ENCODE results near the gene INPP5K. TPM values are rescaled to one million over a fixed set of nuclear protein-coding genes. Genes with fewer than 3 reads are reported as not detected.

The INPP5K gene
- total and polyA plus RNA-seq, 2 of the 4 experiments (the other 2 are of a cell fraction) = 14.9 to 17.4 TPM

GRCh38 chr17:1478418-1478817 lies 38.0 kb downstream of the INPP5K start:
- Histone ChIP-seq H3K4ac (ENCODE audit: low read depth, low read length) (no peak overlapping the region), H4K5ac (ENCODE audit: low read depth, low read length) (no peak overlapping the region), H4K8ac (ENCODE audit: low read depth in 2 of 2, low read length in 2 of 2) (no peak overlapping the region), H4K91ac (ENCODE audit: insufficient read depth, low read depth, low read length) (no peak overlapping the region), H3K9me3 (ENCODE audit: control insufficient read depth, insufficient read depth, low read length) (no peaks in the 10 kb centered on the region), H3K9me1 (ENCODE audit: insufficient read depth, low read length) (peaks cover 3% of the 10 kb centered on the region; the same call in 1 of the 2 replicates), H3K23ac (ENCODE audit: low read depth, low read length) (no peak overlapping the region), H2AFZ (replicated peaks; ENCODE audit: low read length, poor library complexity) (no peak overlapping the region), H2AK9ac (replicated peaks; ENCODE audit: low read depth, low read length, poor library complexity) (no peak overlapping the region), H2AK5ac (ENCODE audit: low read depth, low read length) (no peak overlapping the region), H3K18ac (ENCODE audit: low read depth, low read length) (no peak overlapping the region), H2BK15ac (ENCODE audit: low read depth, low read length) (no peak overlapping the region), H3K9ac (ENCODE audit: low read depth, low read length) (no peak overlapping the region), H3K14ac (replicated peaks; ENCODE audit: low read depth, low read length) (no peak overlapping the region), H3K4me1 (ENCODE audit: control insufficient read depth, insufficient read depth, low read length) (0 out of 2 replicates have a peak, but pooled peaks cover 3% of the 10 kb centered on the region), H4K20me1 (ENCODE audit: insufficient read depth, low read length) (peaks cover 45% of the 10 kb centered on the region), H3K27ac (ENCODE audit: insufficient read depth, low read length) (no peak overlapping the region), H3K4me2 (ENCODE audit: low read depth, low read length) (no peak overlapping the region), H3K56ac (ENCODE audit: extremely low read depth, insufficient read depth, low read length) (no peak overlapping the region), H2BK5ac (ENCODE audit: low read depth, low read length, poor library complexity, severe bottlenecking) (no peak overlapping the region), H3K4me3 (ENCODE audit: insufficient read depth, low read depth, low read length) (no peak overlapping the region), H3K36me3 (ENCODE audit: control insufficient read depth, insufficient read depth, low read length) (peaks cover 82% of the 10 kb centered on the region), H2BK120ac (ENCODE audit: low read depth, low read length) (no peak overlapping the region), H2BK20ac (ENCODE audit: low read depth, low read length) (no peak overlapping the region), H3K79me1 (ENCODE audit: low read depth in 1 of 2, low read length in 2 of 2) (peaks cover 26 to 64% of the 10 kb centered on the region in 2 experiments), H3K27me3 (ENCODE audit: control insufficient read depth, insufficient read depth, low read length) (no peaks in the 10 kb centered on the region)
- DNase-seq (no peak), ATAC-seq (ENCODE audit: low read depth) (no peak)
- no TSS peak for BruUV-seq (replicated peaks)
- ChIA-PET CTCF (no interaction called here), POLR2A (ENCODE audit: unreplicated experiment) (no interaction called here)
- TF ChIP-seq MXI1 (IDR thresholded peaks at IDR 0.05; ENCODE audit: borderline replicate concordance, low read depth, low read length) (no peak), USF2 (IDR thresholded peaks at IDR 0.05; ENCODE audit: low read depth, low read length) (no peak), CEBPB (IDR thresholded peaks at IDR 0.05; ENCODE audit: low read depth, low read length) (no peak), RCOR1 (IDR thresholded peaks at IDR 0.05; ENCODE audit: insufficient replicate concordance, low read length) (no peak), MAFK (IDR thresholded peaks at IDR 0.05; ENCODE audit: low read depth, low read length) (no peak), FOS (IDR thresholded peaks at IDR 0.05; ENCODE audit: low read depth, low read length) (no peak), MAZ (IDR thresholded peaks at IDR 0.05; ENCODE audit: borderline replicate concordance, low read depth, low read length) (no peak)
- TF ChIP-seq, protein P1, sequence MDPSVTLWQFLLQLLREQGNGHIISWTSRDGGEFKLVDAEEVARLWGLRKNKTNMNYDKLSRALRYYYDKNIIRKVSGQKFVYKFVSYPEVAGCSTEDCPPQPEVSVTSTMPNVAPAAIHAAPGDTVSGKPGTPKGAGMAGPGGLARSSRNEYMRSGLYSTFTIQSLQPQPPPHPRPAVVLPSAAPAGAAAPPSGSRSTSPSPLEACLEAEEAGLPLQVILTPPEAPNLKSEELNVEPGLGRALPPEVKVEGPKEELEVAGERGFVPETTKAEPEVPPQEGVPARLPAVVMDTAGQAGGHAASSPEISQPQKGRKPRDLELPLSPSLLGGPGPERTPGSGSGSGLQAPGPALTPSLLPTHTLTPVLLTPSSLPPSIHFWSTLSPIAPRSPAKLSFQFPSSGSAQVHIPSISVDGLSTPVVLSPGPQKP (IDR thresholded peaks at IDR 0.05; ENCODE audit: borderline replicate concordance, low read depth, low read length) = no peak
- TF ChIP-seq, protein P2, sequence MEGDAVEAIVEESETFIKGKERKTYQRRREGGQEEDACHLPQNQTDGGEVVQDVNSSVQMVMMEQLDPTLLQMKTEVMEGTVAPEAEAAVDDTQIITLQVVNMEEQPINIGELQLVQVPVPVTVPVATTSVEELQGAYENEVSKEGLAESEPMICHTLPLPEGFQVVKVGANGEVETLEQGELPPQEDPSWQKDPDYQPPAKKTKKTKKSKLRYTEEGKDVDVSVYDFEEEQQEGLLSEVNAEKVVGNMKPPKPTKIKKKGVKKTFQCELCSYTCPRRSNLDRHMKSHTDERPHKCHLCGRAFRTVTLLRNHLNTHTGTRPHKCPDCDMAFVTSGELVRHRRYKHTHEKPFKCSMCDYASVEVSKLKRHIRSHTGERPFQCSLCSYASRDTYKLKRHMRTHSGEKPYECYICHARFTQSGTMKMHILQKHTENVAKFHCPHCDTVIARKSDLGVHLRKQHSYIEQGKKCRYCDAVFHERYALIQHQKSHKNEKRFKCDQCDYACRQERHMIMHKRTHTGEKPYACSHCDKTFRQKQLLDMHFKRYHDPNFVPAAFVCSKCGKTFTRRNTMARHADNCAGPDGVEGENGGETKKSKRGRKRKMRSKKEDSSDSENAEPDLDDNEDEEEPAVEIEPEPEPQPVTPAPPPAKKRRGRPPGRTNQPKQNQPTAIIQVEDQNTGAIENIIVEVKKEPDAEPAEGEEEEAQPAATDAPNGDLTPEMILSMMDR (conservative IDR thresholded peaks at IDR 0.05; ENCODE audit: low read depth, low read length) = no peak
- intact Hi-C loops (cut with micrococcal nuclease) = no loop called here
- in situ Hi-C loops (cut with MboI; ENCODE audit: low sequenced_read_pairs) = no loop called here
- dilution Hi-C loops (cut with HindIII; ENCODE audit: low sequenced_read_pairs, unreplicated experiment) = no loop called here
- WGBS, 2 experiments (ENCODE audit: extremely low coverage in 2 of 2, insufficient read length in 1 of 2) = 93% methylated on average over 22 of the region's 26 CpGs; no CpG with 5 or more reads in 1 of the 2 experiments

Data from IMR-90 (cell line).